Activated B cell treated with CpG ODN at 0.5 μM for 24 hours (primary cell): ENCODE measurements around the gene CLIC5. TPM values are rescaled to one million over a fixed set of nuclear protein-coding genes. Genes with fewer than 3 reads are reported as not detected.

Source experiments
- ATAC-seq: fragments of 200-7000 bp; cut with Tn5 transposase; one replicate; pipeline ENCODE4 v1.10.0; 2021; ENCODE audit warnings: low read depth, mild to moderate bottlenecking, moderate library complexity
- CTCF ChIA-PET: fragments of 350-600 bp; sonication (Branson Sonifier 250); formaldehyde crosslinking; loops from one replicate; lab custom pipeline; 2021; ENCODE audit warnings: antibody characterized with exemption; lab: Charles Lee
- POLR2A ChIA-PET: fragments of 350-600 bp; sonication (Branson Sonifier 250); formaldehyde crosslinking; loops from one replicate; lab custom pipeline; 2021; ENCODE audit warnings: antibody characterized with exemption; lab: Charles Lee
- DNase-seq: peaks from one replicate; pipeline ENCODE4 v3.0.0; 2022
- H3K27ac Mint-ChIP-seq: one replicate; pipeline ENCODE4 v1.8.0; 2020; ENCODE audit warnings: mixed read lengths
- H3K27me3 Mint-ChIP-seq: one replicate; pipeline ENCODE4 v1.8.0; 2021; ENCODE audit warnings: mixed read lengths
- H3K36me3 Mint-ChIP-seq: one replicate; pipeline ENCODE4 v1.8.0; 2021; ENCODE audit warnings: low read depth, mixed read lengths
- H3K4me1 Mint-ChIP-seq: one replicate; pipeline ENCODE4 v1.8.0; 2021; ENCODE audit warnings: mixed read lengths
- H3K4me3 Mint-ChIP-seq: one replicate; pipeline ENCODE4 v1.8.0; 2020; ENCODE audit warnings: mild to moderate bottlenecking, mixed read lengths
- H3K9me3 Mint-ChIP-seq: one replicate; pipeline ENCODE4 v1.8.0; 2020; ENCODE audit warnings: mixed read lengths
- CTCF ChIP-seq: fragments of 200-600 bp; IDR thresholded peaks from one replicate; pipeline ENCODE4 v1.8.0; 2022; ENCODE audit warnings: antibody characterized with exemption, mild to moderate bottlenecking
- intact Hi-C: fragments of 100-400 bp; cut with micrococcal nuclease; formaldehyde crosslinking; loops from one replicate; pipeline ENCODE4 v1.15.1; 2024
- total RNA-seq: library from RNA; stranded (reverse); gene quantifications from 2 replicates; pipeline ENCODE4 v1.2.3, GENCODE V29; 2022

Gene CLIC5
- total RNA-seq, 1 donor from 2014 or later = 2.5 TPM

- ChIA-PET CTCF (interaction anchor here (0.9 kb wide), 1 partner anchor 1260 kb away, joined by 4 read pairs; no protein-coding TSS in a partner anchor), POLR2A (no interaction called here)
- TF ChIP-seq CTCF = no peak
- Mint-ChIP-seq H3K9me3 (no peaks in the 10 kb centered on the region), H3K27ac (no peak overlapping the region), H3K4me3 (no peak overlapping the region), H3K27me3 (no peaks in the 10 kb centered on the region), H3K4me1 (no peaks in the 10 kb centered on the region), H3K36me3 (no peaks in the 10 kb centered on the region)
- intact Hi-C loops = no loop called here
- no peak for DNase-seq
- no peak for ATAC-seq
Measured at GRCh38 chr6:45915780-45916468, 99.7 kb downstream of the CLIC5 start.

DNA sequence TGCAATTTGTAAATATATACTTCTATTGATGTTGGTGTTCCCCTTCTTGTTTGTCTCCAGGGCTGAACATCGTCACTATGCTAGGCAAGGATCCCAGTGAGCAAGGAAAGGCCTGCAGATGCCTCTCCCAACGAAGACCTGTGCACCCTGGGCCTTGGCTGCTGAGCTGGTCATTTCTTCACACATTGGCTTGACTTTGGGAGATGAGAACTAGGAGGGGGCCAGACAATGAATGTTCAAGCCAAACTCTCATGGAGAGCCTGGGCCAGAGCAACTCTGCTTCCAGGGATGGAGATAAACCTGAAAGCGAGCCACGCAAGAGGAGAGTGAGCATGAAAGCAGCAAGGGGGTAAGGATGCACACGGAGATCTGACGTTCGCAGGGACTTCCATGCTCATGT lies 104.0 kb downstream of the CLIC5 start:
- intact Hi-C loops = no loop called here
- CTCF ChIA-PET = interaction anchor here (1.1 kb wide), 1 partner anchor 9 kb away, joined by 3 read pairs; no protein-coding TSS in a partner anchor
- H3K27me3 Mint-ChIP-seq = no peaks in the 10 kb centered on the region

GRCh38 chr6:45903959-45904358 lies 111.7 kb downstream of the CLIC5 start:
- CTCF ChIA-PET = no interaction called here

More for the DNA sequence above, 104.0 kb downstream of the CLIC5 start:
- ATAC-seq (no peak), DNase-seq (no peak)
- no peaks in the 10 kb centered on the region for H3K4me1 Mint-ChIP-seq
- no peak for TF ChIP-seq CTCF
- no peaks in the 10 kb centered on the region for H3K36me3 Mint-ChIP-seq
- no peak overlapping the region for H3K4me3 Mint-ChIP-seq
- no peaks in the 10 kb centered on the region for H3K9me3 Mint-ChIP-seq
- POLR2A ChIA-PET = no interaction called here
- H3K27ac Mint-ChIP-seq = no peak overlapping the region

DNA sequence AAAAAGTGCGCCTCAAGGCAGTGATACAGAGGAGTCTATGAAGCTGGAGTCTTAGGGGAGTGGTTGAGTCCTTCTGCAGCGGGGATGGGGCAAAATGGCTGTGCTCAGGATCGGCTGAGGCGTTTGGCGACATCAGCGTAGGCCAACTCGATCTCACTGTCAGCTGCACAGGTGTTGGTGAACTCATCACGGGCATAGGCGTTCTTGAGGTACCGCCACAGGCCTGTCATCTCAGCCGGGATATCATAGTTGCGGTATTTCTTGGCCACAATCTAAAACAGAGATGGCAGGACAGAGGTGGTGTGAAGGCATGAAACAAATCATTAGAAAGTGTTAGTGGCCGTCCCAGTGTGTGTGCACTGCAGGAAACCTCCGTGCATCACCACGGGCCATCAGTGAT lies 112.7 kb downstream of the CLIC5 start:
- POLR2A ChIA-PET = no interaction called here
- no peaks in the 10 kb centered on the region for H3K9me3 Mint-ChIP-seq
- H3K36me3 Mint-ChIP-seq = no peaks in the 10 kb centered on the region
- no peak overlapping the region for H3K27ac Mint-ChIP-seq
- no peaks in the 10 kb centered on the region for H3K27me3 Mint-ChIP-seq
- ATAC-seq = no peak
- no peak for TF ChIP-seq CTCF
- DNase-seq = no peak
- no peaks in the 10 kb centered on the region for H3K4me1 Mint-ChIP-seq
- CTCF ChIA-PET = no interaction called here
- intact Hi-C loops = no loop called here
- H3K4me3 Mint-ChIP-seq = no peak overlapping the region

More at GRCh38 chr6:45903959-45904358, 111.7 kb downstream of the CLIC5 start:
- POLR2A ChIA-PET = no interaction called here
- no peaks in the 10 kb centered on the region for H3K4me1 Mint-ChIP-seq
- no peaks in the 10 kb centered on the region for H3K36me3 Mint-ChIP-seq
- H3K27me3 Mint-ChIP-seq = no peaks in the 10 kb centered on the region
- no peaks in the 10 kb centered on the region for H3K9me3 Mint-ChIP-seq
- no peak overlapping the region for H3K27ac Mint-ChIP-seq
- DNase-seq = no peak
- intact Hi-C loops = no loop called here
- no peak overlapping the region for H3K4me3 Mint-ChIP-seq
- no peak for ATAC-seq
- TF ChIP-seq CTCF = no peak

GRCh38 chr6:45901767-45902650 lies 113.7 kb downstream of the CLIC5 start:
- ChIA-PET CTCF (no interaction called here), POLR2A (no interaction called here)
- no peaks in the 10 kb centered on the region for H3K27me3 Mint-ChIP-seq
- no peaks in the 10 kb centered on the region for H3K36me3 Mint-ChIP-seq
- H3K9me3 Mint-ChIP-seq = no peaks in the 10 kb centered on the region
- H3K27ac Mint-ChIP-seq = no peak overlapping the region
- no peak for TF ChIP-seq CTCF
- ATAC-seq = no peak
- intact Hi-C loops = no loop called here
- H3K4me3 Mint-ChIP-seq = no peak overlapping the region
- no peak for DNase-seq
- no peaks in the 10 kb centered on the region for H3K4me1 Mint-ChIP-seq
